ENCODE measurements around the gene ROBO2. TPM values are rescaled to one million over a fixed set of nuclear protein-coding genes. Genes with fewer than 3 reads are reported as not detected.

The ROBO2 gene
- polyA plus RNA-seq, 1 experiment, result 16.3 TPM

DNA sequence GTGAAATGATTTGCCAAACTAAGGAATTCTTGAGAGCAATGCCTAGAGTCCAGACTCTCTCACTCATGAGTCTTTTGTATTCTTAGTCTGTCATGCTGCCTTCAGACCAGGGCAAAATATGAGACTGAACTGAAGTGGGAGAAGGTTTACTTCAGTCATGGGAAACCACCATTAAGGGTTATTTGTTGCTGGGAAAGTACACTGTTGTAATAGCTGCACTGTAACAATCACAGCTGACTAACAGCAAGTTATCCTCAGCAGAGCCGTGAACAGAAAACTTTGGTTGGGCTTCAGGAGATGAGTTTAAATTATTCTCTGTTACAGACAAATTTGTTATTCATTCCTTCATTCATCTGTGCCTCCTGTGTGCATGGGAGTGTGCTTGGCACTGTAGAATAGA lies 258.5 kb downstream of the ROBO2 start:
- ChIA-PET CTCF (interaction anchor here (1.6 kb wide), 1 partner anchor 22 kb away, joined by 6 read pairs; no protein-coding TSS in a partner anchor), POLR2A (no interaction called here)
- DNase-seq (ENCODE audit: low read depth, low spot score), result no peak
- Histone ChIP-seq H3K9me3 (ENCODE audit: control insufficient read depth, insufficient read depth, low read length) (no peaks in the 10 kb centered on the region), H3K27ac (ENCODE audit: low read depth, low read length) (no peak overlapping the region), H3K27me3 (ENCODE audit: control insufficient read depth, insufficient read depth, low read length) (no peaks in the 10 kb centered on the region), H3K4me3 (ENCODE audit: low read depth, low read length) (no peak overlapping the region)
- TF ChIP-seq, protein P1, sequence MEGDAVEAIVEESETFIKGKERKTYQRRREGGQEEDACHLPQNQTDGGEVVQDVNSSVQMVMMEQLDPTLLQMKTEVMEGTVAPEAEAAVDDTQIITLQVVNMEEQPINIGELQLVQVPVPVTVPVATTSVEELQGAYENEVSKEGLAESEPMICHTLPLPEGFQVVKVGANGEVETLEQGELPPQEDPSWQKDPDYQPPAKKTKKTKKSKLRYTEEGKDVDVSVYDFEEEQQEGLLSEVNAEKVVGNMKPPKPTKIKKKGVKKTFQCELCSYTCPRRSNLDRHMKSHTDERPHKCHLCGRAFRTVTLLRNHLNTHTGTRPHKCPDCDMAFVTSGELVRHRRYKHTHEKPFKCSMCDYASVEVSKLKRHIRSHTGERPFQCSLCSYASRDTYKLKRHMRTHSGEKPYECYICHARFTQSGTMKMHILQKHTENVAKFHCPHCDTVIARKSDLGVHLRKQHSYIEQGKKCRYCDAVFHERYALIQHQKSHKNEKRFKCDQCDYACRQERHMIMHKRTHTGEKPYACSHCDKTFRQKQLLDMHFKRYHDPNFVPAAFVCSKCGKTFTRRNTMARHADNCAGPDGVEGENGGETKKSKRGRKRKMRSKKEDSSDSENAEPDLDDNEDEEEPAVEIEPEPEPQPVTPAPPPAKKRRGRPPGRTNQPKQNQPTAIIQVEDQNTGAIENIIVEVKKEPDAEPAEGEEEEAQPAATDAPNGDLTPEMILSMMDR (IDR thresholded peaks at IDR 0.05; ENCODE audit: low read depth, low read length), result no peak

DNA sequence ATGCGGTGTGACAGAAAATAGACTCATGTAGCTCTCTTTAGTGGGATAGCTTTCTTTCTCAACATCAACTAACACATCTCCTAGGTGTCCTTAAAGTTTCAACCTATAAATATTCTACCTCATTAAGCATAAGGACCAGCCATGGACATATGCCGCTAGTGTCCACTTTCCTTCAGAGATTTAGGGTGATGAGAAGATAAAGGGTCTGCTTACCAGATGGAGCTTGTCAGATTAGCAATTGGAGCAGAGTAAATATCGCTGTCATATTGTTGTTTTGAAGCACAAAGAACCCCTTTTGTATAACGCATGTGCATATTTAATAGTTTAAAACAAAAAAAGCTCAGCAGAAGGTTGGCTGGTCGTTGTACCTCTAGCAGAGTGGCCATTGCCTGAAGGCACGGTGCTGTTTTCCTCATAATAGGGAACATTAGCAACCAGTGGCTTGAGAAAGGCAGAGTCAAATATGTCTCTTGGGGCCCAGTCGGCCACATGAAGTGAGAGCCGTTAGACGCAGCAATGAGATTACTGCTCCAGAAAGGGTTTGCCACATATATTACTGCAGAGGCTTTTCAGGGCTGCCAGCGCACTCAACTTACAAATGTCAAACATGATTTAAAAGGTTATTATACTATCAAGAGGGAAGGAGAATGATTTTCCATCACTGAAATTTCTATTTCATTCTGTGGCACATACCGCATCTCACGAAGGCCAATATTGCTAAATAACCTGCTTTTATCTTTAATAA lies 264.2 kb downstream of the ROBO2 start:
- H3K27ac ChIP-seq (ENCODE audit: low read depth, low read length), result no peak overlapping the region
- no peaks in the 10 kb centered on the region for H3K9me3 ChIP-seq (ENCODE audit: control insufficient read depth, insufficient read depth, low read length)
- H3K4me3 ChIP-seq (ENCODE audit: low read depth, low read length), result no peak overlapping the region
- ChIA-PET CTCF (interaction anchor here (6.8 kb wide), 1 partner anchor 16 kb away, joined by 40 read pairs; no protein-coding TSS in a partner anchor), POLR2A (no interaction called here)
- TF ChIP-seq, protein P1 (IDR thresholded peaks at IDR 0.05; ENCODE audit: low read depth, low read length), result no peak
- no peaks in the 10 kb centered on the region for H3K27me3 ChIP-seq (ENCODE audit: control insufficient read depth, insufficient read depth, low read length)
- no peak for DNase-seq (ENCODE audit: low read depth, low spot score)

DNA sequence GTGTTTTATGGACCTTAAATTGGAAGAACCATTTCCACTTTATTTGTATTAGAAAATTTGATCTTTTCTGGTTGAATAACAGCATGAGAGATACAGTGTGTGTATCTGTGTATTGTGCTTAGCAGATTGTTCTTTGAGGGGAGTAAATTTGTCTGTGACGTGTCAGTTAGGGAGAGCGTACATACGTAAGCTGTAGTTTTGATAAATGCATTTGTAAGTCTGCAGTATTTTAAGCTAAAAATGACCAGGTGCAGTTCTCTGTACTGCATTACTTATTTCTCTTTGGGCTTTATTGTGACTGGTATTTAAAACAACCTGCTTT lies 264.8 kb downstream of the ROBO2 start:
- ChIA-PET POLR2A (no interaction called here), CTCF (interaction anchor here (6.8 kb wide), 1 partner anchor 16 kb away, joined by 40 read pairs; no protein-coding TSS in a partner anchor)
- Histone ChIP-seq H3K27me3 (ENCODE audit: control insufficient read depth, insufficient read depth, low read length) (no peaks in the 10 kb centered on the region), H3K4me3 (ENCODE audit: low read depth, low read length) (no peak overlapping the region), H3K27ac (ENCODE audit: low read depth, low read length) (no peak overlapping the region), H3K9me3 (ENCODE audit: control insufficient read depth, insufficient read depth, low read length) (no peaks in the 10 kb centered on the region)
- TF ChIP-seq, protein P1 (IDR thresholded peaks at IDR 0.05; ENCODE audit: low read depth, low read length), result no peak
- DNase-seq (ENCODE audit: low read depth, low spot score), result no peak

DNA sequence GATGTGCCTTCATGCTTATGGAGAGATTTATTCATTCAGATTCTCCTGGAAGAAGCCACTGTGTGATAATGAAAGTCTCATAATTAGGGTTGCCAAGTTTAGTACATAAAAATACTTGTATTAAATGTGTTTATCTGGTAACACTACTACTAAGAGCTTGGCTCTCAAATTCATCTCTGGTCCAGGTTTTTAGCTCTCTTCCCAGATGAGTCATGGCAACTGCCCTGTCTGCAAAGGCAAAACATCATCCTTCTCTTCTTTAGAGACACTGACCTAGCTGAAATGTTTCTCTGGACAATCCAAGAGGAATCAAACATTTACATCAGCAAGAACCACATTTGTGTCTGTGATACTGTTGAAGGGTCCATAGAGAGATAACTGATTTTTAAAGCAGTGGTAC lies 269.6 kb downstream of the ROBO2 start:
- Histone ChIP-seq H3K27ac (ENCODE audit: low read depth, low read length) (no peak overlapping the region), H3K9me3 (ENCODE audit: control insufficient read depth, insufficient read depth, low read length) (no peaks in the 10 kb centered on the region), H3K4me3 (ENCODE audit: low read depth, low read length) (no peak overlapping the region), H3K27me3 (ENCODE audit: control insufficient read depth, insufficient read depth, low read length) (no peaks in the 10 kb centered on the region)
- no peak for DNase-seq (ENCODE audit: low read depth, low spot score)
- ChIA-PET POLR2A (no interaction called here), CTCF (interaction anchor here (0.5 to 4.3 kb wide), 3 partner anchors 11 to 344 kb away, joined by 5 to 54 read pairs (median 7); no protein-coding TSS in a partner anchor)
- TF ChIP-seq, protein P1 (IDR thresholded peaks at IDR 0.05; ENCODE audit: low read depth, low read length), result no peak

DNA sequence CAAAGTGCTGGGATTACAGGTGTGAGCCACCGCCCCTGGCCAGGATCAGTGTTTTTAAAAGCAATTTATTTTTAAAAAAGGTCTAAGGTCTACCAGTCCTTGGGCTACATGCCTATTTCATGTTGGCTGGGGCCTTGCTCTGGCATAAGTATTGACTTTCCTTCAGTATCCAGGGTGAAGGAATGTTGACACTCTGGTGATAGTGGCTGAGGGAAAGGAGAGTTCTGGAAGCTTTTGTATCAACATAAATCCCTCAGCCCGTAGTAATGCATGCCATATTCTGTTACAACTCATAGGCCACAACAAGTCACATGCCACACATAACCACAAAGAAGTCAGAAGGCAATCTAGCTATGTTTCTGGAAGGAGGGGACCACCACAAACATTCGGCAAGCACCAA lies 273.9 kb downstream of the ROBO2 start:
- TF ChIP-seq, protein P1 (IDR thresholded peaks at IDR 0.05; ENCODE audit: low read depth, low read length), result no peak
- POLR2A ChIA-PET, result no interaction called here
- no peak for DNase-seq (ENCODE audit: low read depth, low spot score)
- CTCF ChIA-PET, result no interaction called here
- H3K27me3 ChIP-seq (ENCODE audit: control insufficient read depth, insufficient read depth, low read length), result no peaks in the 10 kb centered on the region
- H3K27ac ChIP-seq (ENCODE audit: low read depth, low read length), result no peak overlapping the region
- no peak overlapping the region for H3K4me3 ChIP-seq (ENCODE audit: low read depth, low read length)
- H3K9me3 ChIP-seq (ENCODE audit: control insufficient read depth, insufficient read depth, low read length), result no peaks in the 10 kb centered on the region

Data from AG04450 (cell line).